Fibroblast of lung (primary cell): ENCODE measurements around the gene GALNT1. TPM values are rescaled to one million over a fixed set of nuclear protein-coding genes. Genes with fewer than 3 reads are reported as not detected.
A peak's percentile ranks its signal among the peaks of the same experiment; 100 is the strongest.

ENCODE experiments used
- DNase-seq, 2 donors: peaks; one replicate each; pipeline versions ENCODE4 v3.0.0 to v3.0.0-alpha.2; 2010; ENCODE audit warnings: low read depth in 2 of 2
- H2AFZ ChIP-seq: 2 replicates; pipeline ENCODE4 v1.5.1; 2012; ENCODE audit warnings: low read length, control low read depth, inconsistent platforms
- H3K27ac ChIP-seq: 2 replicates; pipeline ENCODE4 v1.5.1; 2011; ENCODE audit warnings: low read length, control low read depth; ENCODE audit not compliant: insufficient read depth
- H3K27me3 ChIP-seq: 2 replicates; pipeline ENCODE4 v1.5.1; 2011; ENCODE audit warnings: mild to moderate bottlenecking, low read length; ENCODE audit not compliant: control insufficient read depth, insufficient read depth
- H3K36me3 ChIP-seq: 2 replicates; pipeline ENCODE4 v1.5.1; 2011; ENCODE audit warnings: low read length; ENCODE audit not compliant: control insufficient read depth, insufficient read depth
- H3K4me1 ChIP-seq: 2 replicates; pipeline ENCODE4 v1.5.1; 2011; ENCODE audit warnings: low read length; ENCODE audit not compliant: control insufficient read depth, insufficient read depth; ENCODE audit errors: extremely low read depth
- H3K4me2 ChIP-seq: 2 replicates; pipeline ENCODE4 v1.5.1; 2011; ENCODE audit warnings: low read length, control low read depth; ENCODE audit not compliant: insufficient read depth; ENCODE audit errors: extremely low read depth
- H3K4me3 ChIP-seq, 4 experiments: fragments of 200-600 bp in 1 of 4; sonication (generic) in 1 of 4; replicated peaks in 1 of 4; 2 replicates each; pipeline ENCODE4 v1.5.1; 2011 to 2016; ENCODE audit warnings: low read length in 4 of 4, low read depth in 3 of 4, mild to moderate bottlenecking in 3 of 4, control low read depth in 2 of 4, inconsistent platforms in 1 of 4, mixed read lengths in 1 of 4; ENCODE audit not compliant: insufficient read depth in 1 of 4; ENCODE audit errors: control extremely low read depth in 1 of 4
- H3K79me2 ChIP-seq: 2 replicates; pipeline ENCODE4 v1.5.1; 2012; ENCODE audit warnings: mild to moderate bottlenecking, low read length, inconsistent platforms; ENCODE audit not compliant: control insufficient read depth, insufficient read depth
- H3K9ac ChIP-seq: 2 replicates; pipeline ENCODE4 v1.5.1; 2011; ENCODE audit warnings: mild to moderate bottlenecking, low read length, control low read depth; ENCODE audit not compliant: insufficient read depth
- H3K9me3 ChIP-seq: 2 replicates; pipeline ENCODE4 v1.5.1; 2012; ENCODE audit warnings: low read depth, low read length; ENCODE audit not compliant: control insufficient read depth, insufficient read depth
- H4K20me1 ChIP-seq: 2 replicates; pipeline ENCODE4 v1.5.1; 2011; ENCODE audit warnings: low read length; ENCODE audit not compliant: control insufficient read depth, insufficient read depth; ENCODE audit errors: extremely low read depth
- EZH2 ChIP-seq: IDR thresholded peaks from 2 replicates; pipeline ENCODE4 v1.5.1; 2012; ENCODE audit warnings: low read length, control low read depth, mild to moderate bottlenecking; ENCODE audit errors: missing control alignments
- polyA plus RNA-seq, 2 donors: library from polyadenylated mRNA; depleted of rRNA in 1 of 2; stranded (reverse) in 1 of 2; unstranded in 1 of 2; fragments of >200 nt; gene quantifications; 2 replicates each; pipeline ENCODE4 v1.2.1, GENCODE V29; 2011 to 2012; ENCODE audit warnings: missing spikeins in 1 of 2
- total RNA-seq: library from RNA; depleted of rRNA; stranded (reverse); fragments of >200 nt; gene quantifications from 2 replicates; pipeline ENCODE4 v1.2.1, GENCODE V29; 2014
- TF ChIP-seq, protein P1 (sequence below), 2 donors: IDR thresholded peaks in 1 of 2; conservative IDR thresholded peaks in 1 of 2; 1 replicate in 1 of 2; 2 replicates in 1 of 2; pipeline ENCODE4 v1.5.1; 2011 to 2012; ENCODE audit warnings: low read length in 2 of 2, control low read depth in 1 of 2, inconsistent platforms in 1 of 2, low read depth in 1 of 2, mild to moderate bottlenecking in 1 of 2

Gene GALNT1
- total and polyA plus RNA-seq, 2 donors (not counting 1 experiment from before 2014, with no cell fraction given) = 31.7 to 53.3 TPM

DNA sequence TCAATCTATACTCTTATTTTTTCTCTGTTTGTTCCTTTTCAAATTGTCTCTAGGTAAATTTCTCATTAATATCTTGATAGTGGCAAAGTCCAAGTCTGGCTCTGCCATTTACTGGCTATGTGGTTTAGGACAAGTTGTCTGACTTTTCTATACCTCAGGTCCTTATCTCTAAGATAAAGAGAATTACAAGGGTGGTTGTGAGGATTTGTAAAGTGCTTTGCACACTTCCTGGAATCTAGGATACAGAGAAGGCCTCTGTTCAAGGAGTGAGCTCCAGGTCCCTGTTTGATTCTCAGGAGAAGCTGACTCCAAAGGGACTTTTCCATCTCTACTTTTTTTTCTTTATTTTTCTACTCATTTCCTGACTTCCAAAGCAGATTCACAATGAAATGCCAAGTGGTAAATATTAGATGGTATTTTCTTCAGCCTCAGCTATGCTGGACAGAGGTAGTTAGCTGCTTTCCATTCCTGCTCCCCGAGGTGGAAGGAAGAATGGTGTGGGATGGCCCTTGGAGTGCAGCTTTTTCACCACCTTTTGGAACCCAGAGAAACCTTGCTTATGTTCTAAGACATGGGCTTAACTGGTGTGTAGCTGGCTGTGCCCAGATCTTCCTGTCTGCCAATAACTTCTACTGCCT lies 90.5 kb downstream of the GALNT1 start:
- no peak overlapping the region for H3K4me3 ChIP-seq
- no peaks in the 10 kb centered on the region for H3K4me1 ChIP-seq
- H3K9ac ChIP-seq = no peak overlapping the region
- H3K9me3 ChIP-seq = no peaks in the 10 kb centered on the region
- H3K27ac ChIP-seq = no peak overlapping the region
- peak in 1 of 2 donors; percentile 13 for DNase-seq
- no peak overlapping the region for H3K4me2 ChIP-seq
- no peak overlapping the region for H2AFZ ChIP-seq
- H3K27me3 ChIP-seq = no peaks in the 10 kb centered on the region
- no peaks in the 10 kb centered on the region for H3K79me2 ChIP-seq
- TF ChIP-seq EZH2 = no peak
- TF ChIP-seq, protein P1, sequence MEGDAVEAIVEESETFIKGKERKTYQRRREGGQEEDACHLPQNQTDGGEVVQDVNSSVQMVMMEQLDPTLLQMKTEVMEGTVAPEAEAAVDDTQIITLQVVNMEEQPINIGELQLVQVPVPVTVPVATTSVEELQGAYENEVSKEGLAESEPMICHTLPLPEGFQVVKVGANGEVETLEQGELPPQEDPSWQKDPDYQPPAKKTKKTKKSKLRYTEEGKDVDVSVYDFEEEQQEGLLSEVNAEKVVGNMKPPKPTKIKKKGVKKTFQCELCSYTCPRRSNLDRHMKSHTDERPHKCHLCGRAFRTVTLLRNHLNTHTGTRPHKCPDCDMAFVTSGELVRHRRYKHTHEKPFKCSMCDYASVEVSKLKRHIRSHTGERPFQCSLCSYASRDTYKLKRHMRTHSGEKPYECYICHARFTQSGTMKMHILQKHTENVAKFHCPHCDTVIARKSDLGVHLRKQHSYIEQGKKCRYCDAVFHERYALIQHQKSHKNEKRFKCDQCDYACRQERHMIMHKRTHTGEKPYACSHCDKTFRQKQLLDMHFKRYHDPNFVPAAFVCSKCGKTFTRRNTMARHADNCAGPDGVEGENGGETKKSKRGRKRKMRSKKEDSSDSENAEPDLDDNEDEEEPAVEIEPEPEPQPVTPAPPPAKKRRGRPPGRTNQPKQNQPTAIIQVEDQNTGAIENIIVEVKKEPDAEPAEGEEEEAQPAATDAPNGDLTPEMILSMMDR (conservative IDR thresholded peaks at IDR 0.05 in 1 of 2, IDR thresholded peaks at IDR 0.05 in 1 of 2; ENCODE audit: low read depth in 1 of 2, low read length in 2 of 2) = no peak
- H3K36me3 ChIP-seq = no peaks in the 10 kb centered on the region
- H4K20me1 ChIP-seq = no peaks in the 10 kb centered on the region

DNA sequence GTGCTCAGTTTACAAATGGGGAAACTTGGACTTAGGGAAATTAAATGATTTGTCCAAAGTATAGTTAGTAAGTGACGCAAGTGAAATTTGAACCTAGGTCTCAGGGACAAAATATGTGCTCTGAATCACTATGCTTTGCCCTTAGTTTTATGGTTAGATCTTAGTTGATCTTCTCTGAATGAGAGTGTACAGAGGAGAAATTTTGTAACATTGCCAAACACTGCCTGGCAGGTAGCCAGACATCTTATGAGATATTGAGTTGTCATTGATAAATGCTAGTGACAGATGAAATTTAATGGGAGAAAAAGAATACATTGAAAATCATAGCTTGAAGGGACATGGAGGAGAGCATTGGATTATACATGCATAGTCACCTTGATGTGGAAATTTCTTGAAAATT lies 91.4 kb downstream of the GALNT1 start:
- Histone ChIP-seq H3K4me2 (no peak overlapping the region), H3K9me3 (no peaks in the 10 kb centered on the region), H3K36me3 (no peaks in the 10 kb centered on the region), H2AFZ (no peak overlapping the region), H3K4me1 (no peaks in the 10 kb centered on the region), H3K4me3 (no peak overlapping the region), H3K79me2 (no peaks in the 10 kb centered on the region), H3K27me3 (no peaks in the 10 kb centered on the region), H3K27ac (no peak overlapping the region), H4K20me1 (no peaks in the 10 kb centered on the region), H3K9ac (no peak overlapping the region)
- peak; percentile 8 to 58 for DNase-seq
- no peak for TF ChIP-seq EZH2
- TF ChIP-seq, protein P1 (conservative IDR thresholded peaks at IDR 0.05 in 1 of 2, IDR thresholded peaks at IDR 0.05 in 1 of 2; ENCODE audit: low read depth in 1 of 2, low read length in 2 of 2) = no peak

DNA sequence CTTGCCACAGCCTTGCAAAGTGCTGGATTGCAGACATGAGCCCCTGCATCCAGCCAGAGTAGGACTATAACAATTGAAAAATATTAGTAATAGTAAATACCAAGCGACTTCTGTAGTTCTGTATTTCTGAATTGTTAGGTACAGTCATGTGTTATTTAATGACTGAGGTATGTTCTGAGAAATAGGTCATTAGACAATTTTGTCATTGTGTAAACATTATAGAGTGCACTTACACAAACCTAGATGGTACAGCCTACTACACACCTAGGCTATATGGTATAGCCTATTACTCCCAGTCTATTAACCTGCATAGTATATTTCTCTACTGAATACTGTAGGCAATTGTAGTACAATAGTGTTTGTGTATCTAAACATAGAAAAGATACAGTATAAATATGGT lies 92.1 kb downstream of the GALNT1 start:
- Histone ChIP-seq H3K9me3 (no peaks in the 10 kb centered on the region), H3K27ac (no peak overlapping the region), H4K20me1 (no peaks in the 10 kb centered on the region), H3K27me3 (no peaks in the 10 kb centered on the region), H3K36me3 (no peaks in the 10 kb centered on the region), H3K9ac (no peak overlapping the region), H3K4me1 (no peaks in the 10 kb centered on the region), H3K79me2 (no peaks in the 10 kb centered on the region), H3K4me3 (no peak overlapping the region), H3K4me2 (no peak overlapping the region), H2AFZ (no peak overlapping the region)
- no peak for DNase-seq
- TF ChIP-seq EZH2 = no peak
- TF ChIP-seq, protein P1 (conservative IDR thresholded peaks at IDR 0.05 in 1 of 2, IDR thresholded peaks at IDR 0.05 in 1 of 2; ENCODE audit: low read depth in 1 of 2, low read length in 2 of 2) = no peak
